DMS114 treated with DMSO at 0.1 percent for 48 hours (cell line): Measurements from ENCODE around the gene ELMO1.
A peak's percentile ranks its signal among the peaks of the same experiment; 100 is the strongest.

Experiments used
- DNase-seq: peaks from one replicate; lab custom pipeline; 2025; ENCODE audit not compliant: unreplicated experiment; lab: John Stamatoyannopoulos, UW

ELMO1 gene

DNA sequence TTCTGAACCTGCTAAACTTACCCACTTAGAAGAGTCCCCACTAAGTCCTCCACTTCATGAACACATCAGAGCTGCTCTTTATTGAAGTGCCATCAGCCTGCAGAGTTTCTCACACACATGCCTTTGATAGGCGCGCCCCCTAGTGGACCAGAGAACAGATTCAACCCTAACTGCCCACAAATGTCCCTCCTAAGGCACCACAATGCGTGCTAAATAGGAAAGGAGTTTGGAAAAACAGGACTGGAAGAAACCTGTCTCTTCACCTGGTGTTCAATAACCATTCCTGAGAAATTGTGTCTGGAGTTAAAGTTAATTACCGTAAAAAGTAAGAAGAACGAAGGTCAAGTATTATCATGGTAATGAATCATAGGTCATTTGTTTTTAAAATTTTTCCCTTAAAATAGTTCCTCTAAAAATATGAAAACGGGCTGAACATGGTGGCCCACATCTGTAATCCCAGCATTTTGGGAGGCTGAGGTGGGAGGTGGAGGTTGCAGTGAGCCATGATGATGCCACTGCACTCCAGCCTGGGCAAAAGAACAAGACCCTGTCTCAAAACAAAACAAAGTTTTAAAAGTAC, 249.7 kb downstream of the ELMO1 start:
- DNase-seq: peak; percentile 74

DNA sequence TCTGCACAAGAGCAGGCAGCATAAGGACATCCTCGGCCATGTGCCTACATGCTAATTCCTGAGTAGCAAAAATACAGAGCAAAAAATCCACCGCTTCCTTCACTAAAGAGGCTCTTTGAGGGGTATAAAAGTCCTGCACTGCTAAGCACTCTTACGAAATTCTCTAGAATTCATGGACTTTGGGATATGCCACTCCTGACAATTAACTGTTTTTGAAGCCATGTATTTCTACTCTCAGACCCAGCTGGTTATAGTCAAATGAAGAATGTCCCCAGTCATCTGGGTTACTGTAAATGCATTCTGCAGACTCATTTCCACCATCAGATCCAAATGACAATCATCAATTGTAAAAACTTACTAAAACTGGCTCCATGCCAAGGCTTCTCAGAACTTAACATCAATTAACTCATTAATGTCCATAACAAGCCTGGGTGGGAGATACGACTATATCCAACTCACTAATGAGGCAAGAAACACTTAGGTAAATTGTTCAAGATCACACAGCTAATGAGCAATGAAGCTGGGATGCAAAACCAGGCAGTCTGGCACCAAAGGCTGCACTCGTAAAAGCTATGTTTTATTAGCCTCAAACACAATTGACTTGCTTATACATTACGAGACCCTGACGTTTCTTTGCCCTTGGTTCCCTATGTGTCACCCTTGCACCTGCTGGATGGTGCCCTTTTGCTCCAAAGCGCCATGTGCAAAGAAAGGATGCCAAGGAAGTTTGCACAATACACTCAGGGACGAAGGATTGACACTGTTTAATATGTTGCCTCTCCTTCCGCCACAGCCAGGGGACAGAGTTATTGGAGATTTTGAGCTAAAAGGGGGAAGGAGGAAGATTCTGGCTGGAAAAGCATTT, 250.4 kb downstream of the ELMO1 start:
- DNase-seq: no peak

DNA sequence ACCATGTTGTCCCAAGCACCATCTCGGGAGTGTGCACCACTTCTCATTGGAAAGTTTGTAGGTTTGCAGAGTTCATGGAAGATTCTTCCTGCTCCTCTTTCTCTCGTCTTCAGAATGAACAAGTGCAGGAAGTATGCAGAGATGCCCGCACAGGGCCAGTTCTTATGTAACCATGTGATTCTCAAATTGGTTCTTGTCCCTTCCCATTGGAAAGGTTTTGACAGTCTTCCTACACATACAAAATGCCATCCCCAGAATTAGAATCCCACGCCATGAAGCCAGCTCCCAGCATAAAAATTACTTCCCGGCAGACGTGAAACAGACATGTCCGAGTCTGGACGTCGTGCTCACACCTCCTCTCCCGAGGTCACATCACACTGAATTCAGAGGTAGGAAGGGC, 251.6 kb downstream of the ELMO1 start:
- DNase-seq: no peak

DNA sequence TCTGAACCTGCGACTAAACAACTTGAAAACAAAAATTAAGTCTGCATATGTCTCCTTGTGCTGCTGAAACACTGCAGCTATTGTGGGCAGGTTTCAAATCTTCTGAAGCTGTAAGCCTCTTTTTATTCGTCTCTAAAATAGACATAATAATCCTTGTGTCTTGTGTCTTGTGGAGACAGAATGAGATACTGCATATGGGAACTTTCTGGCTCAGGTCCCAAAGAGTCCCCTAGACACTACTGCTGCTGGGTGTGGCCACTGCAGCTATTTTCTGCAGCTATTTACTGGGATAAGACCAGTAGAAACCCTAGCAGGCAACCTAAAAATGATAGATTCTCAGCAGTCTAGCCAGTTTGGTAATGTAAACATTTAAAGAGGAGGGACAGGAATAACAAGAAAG, 252.0 kb downstream of the ELMO1 start:
- DNase-seq: no peak

DNA sequence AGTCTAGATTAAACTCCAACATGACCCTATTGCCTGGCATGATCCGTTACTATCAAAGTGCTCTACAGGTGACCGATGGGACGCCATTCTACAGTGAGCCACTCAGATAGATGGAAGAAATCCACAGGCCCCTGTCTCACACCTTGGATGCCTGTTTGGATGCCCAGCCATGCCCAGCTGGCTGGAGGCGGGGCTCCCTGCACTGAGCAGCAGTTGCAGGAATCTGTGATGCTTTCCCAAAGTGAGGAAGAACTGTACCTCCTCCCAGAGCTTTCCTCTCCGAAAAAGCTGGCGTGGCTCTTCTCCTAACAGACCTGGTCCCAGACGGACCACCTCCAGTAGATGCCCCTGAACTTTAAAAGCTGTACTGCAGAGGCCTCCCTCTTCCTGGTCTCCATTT, 253.3 kb downstream of the ELMO1 start:
- no peak for DNase-seq

DNA sequence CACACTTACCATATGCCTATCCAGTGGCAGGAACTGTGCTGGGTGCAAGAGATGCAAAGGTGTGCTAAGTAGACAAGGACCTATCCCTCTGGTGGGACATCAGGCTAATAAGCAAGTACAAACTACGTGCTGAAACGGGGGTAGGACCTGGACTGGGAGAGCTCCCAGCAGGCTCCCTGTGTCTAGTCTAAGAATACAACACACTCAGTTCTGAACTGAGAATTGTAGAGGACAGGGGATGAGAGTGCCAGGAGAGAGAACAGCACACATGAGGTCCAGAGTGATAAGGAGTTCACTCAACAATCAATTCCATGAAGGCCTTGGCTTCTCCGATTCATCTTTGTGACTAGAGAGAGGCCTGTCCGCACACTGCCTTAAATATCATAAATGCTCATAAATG, 253.7 kb downstream of the ELMO1 start:
- no peak for DNase-seq

DNA sequence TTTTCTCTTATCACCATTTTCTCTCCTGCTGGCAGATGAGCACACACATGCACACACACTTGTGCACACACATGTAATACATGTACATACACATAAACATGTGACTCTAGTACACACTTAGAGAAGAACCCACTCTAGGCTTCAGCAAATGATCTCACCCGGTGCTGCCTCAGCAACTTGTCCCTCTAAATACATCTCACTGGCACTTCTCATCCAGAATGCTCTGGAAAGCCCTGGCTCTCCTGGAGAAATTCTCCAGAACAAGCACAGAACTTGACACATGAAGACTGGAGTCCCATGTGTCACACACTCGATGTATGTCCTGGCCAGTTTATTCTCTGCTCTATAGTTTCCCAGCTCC, 254.9 kb downstream of the ELMO1 start:
- DNase-seq: no peak

DNA sequence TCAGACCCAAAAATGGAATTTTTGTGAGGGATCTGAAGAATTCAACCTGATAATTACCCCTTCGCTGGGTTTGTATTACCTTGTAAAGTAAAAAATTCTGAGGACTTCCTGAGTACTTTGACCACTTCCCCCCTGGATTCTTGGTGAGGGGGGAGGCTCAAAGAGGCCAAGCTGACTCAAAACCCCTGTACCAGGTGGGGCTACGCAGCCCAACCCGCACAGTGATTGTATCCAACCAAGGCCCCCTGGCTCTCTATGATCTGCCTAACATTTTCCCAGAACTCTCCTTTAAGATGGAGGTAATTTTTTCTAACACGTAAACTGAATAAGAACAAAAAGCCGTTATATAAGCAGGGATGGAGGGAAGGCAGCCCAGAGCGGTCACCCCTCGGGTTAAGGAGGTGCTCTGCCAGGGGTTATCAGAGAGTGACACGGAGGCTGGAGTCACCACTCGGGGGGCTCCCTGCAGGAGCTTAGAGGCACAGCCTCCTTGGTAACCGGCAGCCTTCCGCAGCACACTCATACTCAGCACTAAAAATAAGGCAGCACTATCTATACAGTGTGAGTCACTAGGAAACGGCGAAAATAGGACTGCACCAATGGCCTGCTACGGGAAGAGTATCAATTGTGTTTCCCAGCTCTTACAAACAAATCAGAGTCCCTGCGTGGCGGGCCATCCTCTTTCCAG, 255.4 kb downstream of the ELMO1 start:
- DNase-seq: no peak

DNA sequence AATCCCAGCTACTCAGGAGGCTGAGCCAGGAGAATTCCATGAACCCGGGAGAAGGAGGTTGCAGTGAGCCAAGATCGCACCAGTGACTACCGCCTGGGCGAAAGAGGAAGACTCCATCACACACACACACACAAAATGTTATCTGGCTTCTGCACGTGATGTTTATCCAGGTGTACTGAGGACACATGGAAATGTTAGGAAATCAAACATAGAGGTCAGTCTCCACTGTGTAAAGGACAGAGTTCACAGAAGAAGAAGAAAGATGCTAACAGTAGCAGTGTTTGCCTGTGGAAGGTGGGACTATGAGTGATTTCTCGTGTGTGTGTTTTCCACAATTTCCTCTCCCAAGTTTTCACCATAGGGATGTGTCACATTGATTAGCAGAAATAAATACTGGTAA, 256.9 kb downstream of the ELMO1 start:
- no peak for DNase-seq

DNA sequence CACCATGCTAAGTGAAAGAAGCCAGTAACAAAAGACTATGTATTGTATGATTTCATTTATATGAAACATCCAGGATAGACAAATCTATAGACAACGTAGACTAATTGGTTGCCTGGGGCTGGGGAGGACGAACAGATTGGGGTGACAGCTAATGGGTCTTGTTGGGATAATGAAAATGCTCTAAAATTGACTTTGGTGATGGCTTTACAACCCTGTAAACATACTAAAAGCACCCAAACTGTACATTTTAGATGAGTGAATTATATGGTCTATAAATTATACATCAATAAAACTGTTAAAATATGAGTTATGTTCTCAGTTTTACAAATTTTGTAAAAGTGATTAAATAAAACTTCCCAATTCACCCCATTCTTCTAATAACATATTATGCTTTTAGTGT, 261.5 kb downstream of the ELMO1 start:
- DNase-seq: no peak

DNA sequence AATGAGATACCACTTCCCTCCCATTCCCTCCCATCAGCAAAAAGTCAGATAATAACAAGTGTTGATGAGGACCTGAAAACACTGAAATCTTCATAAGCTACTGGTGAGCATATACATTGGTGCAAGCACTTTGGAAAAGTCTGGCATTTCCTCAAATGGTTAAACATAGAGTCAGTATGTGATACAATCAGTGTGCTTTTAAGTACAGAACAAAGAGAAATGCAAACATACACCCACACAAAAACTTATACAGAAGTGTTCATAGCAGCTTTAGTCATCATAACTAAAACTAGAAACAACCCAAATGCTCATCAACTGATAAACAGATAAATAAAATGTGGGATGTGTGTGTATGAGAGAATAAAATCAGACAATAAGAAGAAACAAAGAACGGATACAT, 261.9 kb downstream of the ELMO1 start:
- no peak for DNase-seq

DNA sequence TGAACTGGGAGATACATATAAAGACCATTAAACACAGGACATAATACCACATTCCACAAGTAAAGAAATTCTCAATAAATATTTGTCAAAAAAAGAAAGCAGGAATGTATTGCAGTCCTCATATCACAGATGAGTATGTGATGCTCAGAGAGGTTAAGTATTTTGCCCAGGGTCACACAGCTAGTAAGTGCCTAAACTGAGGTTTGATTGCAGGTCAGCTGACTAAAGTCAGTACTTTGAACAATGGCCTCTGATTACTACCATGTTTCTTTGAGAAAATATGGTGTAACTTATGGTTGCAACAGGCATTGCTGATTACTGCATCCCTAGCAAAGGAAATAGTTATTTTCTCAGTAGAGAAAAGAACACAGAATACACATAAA, 267.1 kb downstream of the ELMO1 start:
- DNase-seq: no peak

DNA sequence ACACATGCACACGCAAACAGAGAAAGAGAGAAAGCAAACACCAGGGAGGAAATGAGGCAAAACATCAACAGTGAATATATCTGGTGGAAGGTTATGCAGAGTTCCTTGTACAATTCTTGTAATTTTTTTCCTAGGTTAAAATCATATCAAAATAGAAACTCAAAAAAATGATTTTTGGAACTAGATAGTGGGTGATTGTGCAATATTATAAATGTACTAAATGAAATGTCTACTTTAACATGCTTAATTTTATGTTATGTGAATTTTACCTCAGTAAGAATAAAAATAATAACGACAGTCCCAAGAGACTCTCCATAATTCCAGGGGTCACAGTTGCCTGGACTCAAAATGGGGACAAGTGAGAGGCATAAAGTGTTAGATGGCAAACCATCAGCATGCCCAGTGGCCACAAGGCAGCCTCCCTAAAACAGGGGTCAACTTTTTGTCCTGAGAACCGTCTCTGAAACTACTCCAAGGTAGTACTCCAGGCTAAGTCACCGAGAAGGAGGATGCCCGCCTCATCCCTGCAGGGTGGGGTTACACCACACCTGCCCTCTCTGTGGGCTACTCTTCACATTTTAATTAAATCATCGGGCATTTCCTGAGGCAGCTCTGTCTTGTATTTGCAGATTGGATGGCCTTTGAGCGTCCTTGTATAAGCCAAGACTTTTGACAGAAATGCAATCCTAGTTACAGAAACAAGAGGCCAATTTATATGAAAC, 267.7 kb downstream of the ELMO1 start:
- no peak for DNase-seq

DNA sequence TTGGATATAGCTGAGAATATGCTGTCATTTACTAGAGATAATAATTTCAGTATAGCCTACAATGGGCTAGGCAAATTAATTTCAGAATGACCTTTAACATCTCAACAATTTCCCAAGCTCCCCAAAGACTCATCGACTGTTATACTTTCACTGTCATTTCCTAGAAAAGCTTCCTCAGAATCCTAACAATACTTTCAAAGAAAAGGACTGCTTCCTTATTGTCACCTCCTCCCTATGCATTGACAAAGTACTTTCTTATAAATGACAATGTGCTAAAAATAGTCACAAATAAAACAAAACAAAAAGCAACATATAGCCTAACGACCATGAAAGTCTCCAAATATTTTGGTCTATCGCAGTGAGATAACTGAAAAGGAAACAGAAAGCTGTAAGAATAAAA, 272.6 kb downstream of the ELMO1 start:
- DNase-seq: no peak

DNA sequence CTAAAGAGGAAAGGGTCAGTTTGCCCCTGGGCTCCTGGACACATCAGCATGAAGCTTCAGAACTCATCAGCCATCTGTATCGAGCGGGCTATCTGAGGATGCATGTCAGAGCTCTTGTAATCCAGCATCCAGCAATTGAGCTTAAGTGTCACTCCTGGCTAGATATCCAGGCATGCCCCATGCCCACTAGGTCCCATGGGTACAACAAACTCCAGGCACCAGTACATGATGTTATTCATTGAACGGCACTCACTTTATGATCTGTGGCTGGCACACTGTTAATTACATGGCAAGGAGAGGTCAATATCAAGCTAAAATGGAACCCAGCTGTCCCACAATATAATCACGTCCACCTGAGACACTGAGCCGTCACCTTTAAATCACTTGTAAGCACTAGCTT, 274.2 kb downstream of the ELMO1 start:
- no peak for DNase-seq

DNA sequence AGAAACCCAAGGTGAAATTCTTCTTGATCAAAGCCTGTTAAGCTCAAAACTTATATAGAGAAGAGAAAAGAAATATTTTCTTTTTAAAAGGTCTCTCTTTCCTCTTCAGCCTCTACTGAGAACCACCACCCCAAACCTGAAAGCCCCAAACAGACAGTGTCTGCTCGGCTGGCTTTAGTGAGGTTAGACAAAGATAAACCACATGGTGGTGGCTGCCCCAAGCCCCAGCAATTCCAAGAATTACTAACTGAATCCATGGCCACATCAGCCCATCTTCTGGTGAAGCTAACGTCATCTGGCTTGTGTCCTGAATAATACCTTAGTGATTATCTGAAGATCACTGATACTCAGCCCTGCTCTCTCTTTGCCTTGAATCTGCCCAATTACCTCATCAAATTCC, 275.0 kb downstream of the ELMO1 start:
- no peak for DNase-seq

DNA sequence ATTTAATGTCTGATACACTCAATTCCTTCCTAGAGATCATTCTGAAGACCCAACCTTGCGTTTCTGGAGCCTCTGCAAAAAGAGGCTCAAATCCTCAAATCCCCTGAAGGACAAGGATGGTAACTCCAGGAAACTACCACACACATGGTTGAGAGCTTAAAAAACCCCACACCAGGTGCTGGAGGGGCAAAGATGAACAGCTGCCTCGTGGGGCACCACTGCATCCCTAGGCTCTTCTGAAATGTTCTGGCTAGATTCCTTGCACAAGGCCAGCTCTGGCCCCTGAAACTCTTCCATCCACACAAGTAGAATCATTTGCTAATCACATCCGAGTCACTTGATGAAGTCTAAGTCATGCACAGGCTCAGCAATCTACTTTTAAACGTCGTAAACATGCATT, 286.6 kb downstream of the ELMO1 start:
- DNase-seq: no peak

DNA sequence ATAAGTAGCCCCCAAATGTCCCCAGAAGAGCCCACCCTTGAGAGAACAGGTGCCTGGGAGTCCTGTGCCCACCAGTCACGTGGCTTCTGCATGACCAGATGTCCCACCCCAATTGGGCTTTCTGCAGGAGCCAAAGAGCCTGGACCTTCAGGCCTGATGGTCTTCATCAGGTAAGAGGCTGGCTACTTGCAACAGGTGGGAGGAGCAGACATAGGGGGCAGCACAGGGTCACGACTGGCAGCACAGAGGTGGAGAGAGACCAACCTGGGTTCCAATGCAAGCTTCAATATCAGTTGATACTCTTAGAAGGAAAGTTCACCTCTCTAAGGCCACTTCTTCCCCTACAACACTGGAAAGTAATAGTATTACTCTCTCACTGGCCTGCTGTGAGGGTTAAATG, 288.0 kb downstream of the ELMO1 start:
- DNase-seq: no peak

DNA sequence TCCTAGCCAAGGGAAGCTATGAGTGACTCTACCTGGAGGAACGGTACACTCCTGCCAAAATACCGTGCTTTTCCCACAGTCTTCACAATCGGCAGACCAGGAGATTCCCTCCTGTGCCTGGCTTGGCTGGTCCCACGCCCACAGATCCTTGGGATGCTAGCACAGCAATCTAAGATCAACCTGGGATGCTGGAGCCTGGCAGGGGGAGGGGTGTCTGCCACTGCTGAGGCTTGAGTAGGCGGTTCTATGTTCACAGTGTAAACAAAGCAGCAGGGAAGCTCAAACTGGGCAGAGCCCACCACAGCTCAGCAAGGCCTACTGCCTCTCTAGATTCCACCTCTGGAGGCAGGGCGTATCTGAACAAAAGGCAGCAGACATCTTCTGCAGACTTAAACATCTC, 295.3 kb downstream of the ELMO1 start:
- DNase-seq: no peak

DNA sequence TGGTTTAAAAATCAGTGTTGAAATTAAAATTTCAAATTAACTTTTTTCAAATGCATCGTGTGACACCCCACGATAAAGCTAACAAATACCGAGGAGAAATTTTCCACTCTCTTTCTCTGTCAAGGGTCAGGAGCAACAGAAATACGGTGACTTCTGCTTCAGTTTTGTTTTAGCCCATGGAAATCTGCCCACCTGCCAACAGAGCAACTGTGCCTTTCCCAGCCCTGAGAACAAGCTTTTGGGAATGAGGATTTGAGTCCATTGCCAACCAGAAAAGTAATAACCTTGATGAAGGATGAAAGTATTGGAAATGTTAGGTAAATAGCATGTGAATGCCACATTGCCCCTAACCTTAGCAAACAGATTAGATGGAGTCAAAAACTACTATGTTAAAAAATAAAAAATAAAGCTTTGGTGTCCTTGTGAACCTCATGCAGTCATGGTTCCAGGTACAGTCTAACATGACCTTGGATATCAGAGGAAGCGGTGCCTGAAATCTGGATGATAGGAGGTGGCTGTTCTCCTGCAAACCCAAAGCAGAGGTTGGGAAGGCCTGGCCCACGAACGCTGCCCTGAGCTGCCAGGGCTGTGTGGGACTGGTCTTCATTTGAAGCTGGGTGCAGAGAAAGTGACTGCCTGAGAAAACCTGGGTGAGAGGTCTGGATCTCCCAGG, 296.8 kb downstream of the ELMO1 start:
- no peak for DNase-seq

DNA sequence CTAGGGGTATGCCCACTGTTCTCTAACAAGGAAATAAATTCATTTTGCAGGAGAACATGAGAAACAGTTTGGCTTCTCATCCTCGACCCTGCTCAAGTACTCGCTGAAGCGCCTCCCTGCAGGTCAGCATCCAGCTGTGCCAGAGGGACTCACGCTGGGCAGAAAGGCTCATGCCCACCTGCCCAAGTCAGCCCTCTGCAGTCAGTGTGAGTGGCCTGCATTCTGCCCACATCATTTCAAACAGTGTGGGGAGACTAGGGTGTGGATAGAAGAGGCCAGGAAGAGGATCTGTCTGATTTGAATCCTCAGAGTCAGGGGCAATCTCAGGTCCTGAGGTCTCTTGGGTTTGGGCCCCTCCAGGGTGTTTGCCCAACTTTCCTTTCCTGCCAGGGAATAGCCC, 297.8 kb downstream of the ELMO1 start:
- DNase-seq: no peak
